Subcutaneous adipose tissue (tissue), 4 donors: Measurements from ENCODE around the gene TMEM72. TPM values are rescaled to one million over a fixed set of nuclear protein-coding genes. Genes with fewer than 3 reads are reported as not detected.

ENCODE experiments used
- CTCF ChIP-seq: fragments of 450-650 bp; IDR thresholded peaks from one replicate; pipeline ENCODE4 v1.5.1; 2016; ENCODE audit warnings: low read depth, mild to moderate bottlenecking, control low read depth, antibody characterized with exemption, moderate library complexity
- total RNA-seq, 4 donors: library from RNA; depleted of rRNA; stranded (reverse); fragments of >200 nt; gene quantifications; one replicate each; pipeline ENCODE4 v1.1.0, GENCODE V29; 2016

Gene TMEM72
- total RNA-seq, 4 donors from 2014 or later: not detected

GRCh38 chr10:44947371-44948152 lies 36.4 kb downstream of the TMEM72 start:
- TF ChIP-seq CTCF: no peak

DNA sequence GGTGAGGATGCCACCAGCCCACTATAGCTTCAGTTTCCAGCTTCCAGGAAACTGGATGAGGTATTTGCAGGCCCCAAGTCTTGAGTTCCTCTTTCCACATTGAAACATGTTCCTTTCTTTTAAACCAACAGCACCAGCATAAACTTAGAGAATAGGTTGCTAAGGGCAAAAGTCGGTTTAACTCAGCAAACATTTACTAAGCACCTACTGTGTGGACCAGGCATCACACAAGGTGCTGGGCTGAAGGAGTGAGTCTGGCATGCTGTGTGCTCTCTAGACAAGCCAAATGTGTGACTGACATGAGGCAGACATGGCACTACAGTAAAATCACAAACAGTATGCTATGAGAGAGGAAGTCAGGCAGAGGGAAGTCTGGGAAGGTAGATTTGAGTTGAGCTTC lies 37.5 kb downstream of the TMEM72 start:
- TF ChIP-seq CTCF: no peak

GRCh38 chr10:44949127-44949802 lies 38.1 kb downstream of the TMEM72 start:
- no peak for TF ChIP-seq CTCF

DNA sequence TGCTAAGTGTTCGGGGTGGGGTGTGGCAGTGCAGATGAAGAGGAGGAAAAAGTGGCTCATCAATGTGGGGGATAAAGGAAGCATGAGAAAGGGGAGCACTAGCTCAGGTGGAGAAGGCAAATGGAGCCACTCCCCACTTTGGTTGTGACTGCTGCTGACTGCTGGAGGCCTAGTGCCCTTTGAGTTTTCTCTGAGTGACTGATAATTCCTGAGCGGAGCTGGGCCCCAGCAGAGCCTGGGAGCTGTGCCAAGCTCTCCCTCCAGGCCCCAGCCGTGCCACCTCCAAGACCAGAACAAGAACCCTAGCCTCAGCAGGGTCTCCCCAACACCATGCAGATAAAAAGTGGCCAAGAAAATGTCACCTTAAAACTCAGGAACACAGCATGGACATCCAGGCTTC lies 38.8 kb downstream of the TMEM72 start:
- TF ChIP-seq CTCF: no peak

DNA sequence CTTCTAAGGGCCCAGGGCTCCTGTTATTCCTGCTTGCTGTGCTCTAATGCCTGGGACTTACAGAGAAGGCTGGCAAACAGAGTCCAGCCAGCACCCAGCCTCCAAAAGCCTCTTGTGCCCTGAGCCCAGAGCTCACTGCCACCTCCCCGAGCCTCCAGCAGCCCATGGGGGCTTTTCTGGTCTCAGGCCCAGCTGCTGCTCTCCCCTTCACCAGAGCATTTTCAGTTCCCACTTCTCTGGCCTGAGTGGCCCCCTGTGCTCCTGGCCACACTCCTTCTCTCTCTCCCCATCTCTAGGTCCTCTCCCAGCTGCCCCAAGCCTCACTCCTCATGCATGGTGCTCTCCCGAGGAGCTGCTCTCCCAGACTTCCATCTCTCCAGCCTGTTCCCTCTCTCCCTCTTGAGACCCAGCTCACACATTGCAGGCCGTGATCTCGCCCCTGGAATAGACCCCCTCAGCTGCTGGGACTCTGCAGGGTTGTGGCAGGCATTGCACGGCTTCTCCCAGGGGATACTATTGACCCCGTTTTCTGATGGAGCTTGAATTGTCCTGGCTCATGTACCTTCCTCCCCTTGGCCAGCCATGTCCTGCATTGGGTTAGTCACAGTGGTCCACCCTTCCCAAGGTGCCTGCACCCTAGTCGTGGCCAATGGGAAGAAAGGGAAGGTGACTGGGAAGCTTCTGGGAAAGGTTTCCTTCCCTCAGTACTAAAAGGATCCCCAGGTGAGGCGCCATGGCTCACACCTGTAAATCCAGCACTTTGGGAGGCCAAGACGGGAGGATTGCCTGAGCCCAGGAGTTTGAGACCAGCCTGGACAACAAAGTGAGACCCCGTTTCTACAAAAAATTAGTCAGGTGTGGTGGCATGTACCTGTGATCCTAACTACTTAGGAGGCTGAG lies 39.4 kb downstream of the TMEM72 start:
- no peak for TF ChIP-seq CTCF

GRCh38 chr10:44951576-44952226 lies 40.6 kb downstream of the TMEM72 start:
- TF ChIP-seq CTCF: no peak
